ENCODE results near the gene DRC7.

DNA sequence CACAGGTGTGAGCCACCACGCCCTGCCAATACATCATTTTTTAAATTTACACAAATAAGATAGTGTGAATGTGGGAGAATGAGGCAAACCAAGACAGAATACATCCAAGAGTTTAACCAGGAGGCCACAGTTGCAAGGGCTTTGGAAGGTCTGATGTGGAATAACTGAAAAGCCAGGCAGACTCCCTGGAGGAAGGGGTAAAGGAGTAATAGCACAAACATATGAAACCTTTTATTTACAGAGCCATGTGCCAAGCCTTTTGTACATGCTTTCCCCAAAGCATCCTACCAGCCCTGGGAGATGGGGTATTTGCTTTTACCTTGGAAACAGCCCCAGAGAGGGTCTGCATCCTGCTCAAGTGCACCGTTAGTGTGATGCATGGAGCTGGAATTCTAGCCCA is 21.8 kb upstream of the DRC7 start:
- TF ChIP-seq, protein P1, sequence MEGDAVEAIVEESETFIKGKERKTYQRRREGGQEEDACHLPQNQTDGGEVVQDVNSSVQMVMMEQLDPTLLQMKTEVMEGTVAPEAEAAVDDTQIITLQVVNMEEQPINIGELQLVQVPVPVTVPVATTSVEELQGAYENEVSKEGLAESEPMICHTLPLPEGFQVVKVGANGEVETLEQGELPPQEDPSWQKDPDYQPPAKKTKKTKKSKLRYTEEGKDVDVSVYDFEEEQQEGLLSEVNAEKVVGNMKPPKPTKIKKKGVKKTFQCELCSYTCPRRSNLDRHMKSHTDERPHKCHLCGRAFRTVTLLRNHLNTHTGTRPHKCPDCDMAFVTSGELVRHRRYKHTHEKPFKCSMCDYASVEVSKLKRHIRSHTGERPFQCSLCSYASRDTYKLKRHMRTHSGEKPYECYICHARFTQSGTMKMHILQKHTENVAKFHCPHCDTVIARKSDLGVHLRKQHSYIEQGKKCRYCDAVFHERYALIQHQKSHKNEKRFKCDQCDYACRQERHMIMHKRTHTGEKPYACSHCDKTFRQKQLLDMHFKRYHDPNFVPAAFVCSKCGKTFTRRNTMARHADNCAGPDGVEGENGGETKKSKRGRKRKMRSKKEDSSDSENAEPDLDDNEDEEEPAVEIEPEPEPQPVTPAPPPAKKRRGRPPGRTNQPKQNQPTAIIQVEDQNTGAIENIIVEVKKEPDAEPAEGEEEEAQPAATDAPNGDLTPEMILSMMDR (IDR thresholded peaks at IDR 0.05) = no peak
- TF ChIP-seq POLR2AphosphoS5 (IDR thresholded peaks at IDR 0.05) (no peak), EP300 (IDR thresholded peaks at IDR 0.05) (no peak), POLR2A (IDR thresholded peaks at IDR 0.05) (no peak)
